HEK293 (cell line): ENCODE data around the gene MEGF8.
A peak's percentile ranks its signal among the peaks of the same experiment; 100 is the strongest.

Experiments used
- BCL6B ChIP-seq: fragments of 450-650 bp; formaldehyde crosslinking; IDR thresholded peaks from 2 replicates; pipeline ENCODE4 v1.5.1; 2017; ENCODE audit warnings: missing biosample characterization, missing genetic modification characterization
- CTCF ChIP-seq: fragments of 450-650 bp; formaldehyde crosslinking; IDR thresholded peaks from 2 replicates; pipeline ENCODE4 v1.5.1; 2016; ENCODE audit warnings: missing biosample characterization, missing genetic modification characterization
- ELK4 ChIP-seq: IDR thresholded peaks from 2 replicates; pipeline ENCODE4 v1.6.1; 2011; ENCODE audit warnings: mild to moderate bottlenecking, low read depth, low read length, borderline replicate concordance
- GLI2 ChIP-seq: fragments of 450-650 bp; formaldehyde crosslinking; IDR thresholded peaks from 2 replicates; pipeline ENCODE4; 2017; ENCODE audit warnings: missing biosample characterization, missing genetic modification characterization, low read depth, borderline replicate concordance
- GLI4 ChIP-seq: fragments of 450-650 bp; formaldehyde crosslinking; IDR thresholded peaks from 2 replicates; pipeline ENCODE4 v1.5.1; 2016; ENCODE audit warnings: missing biosample characterization, missing genetic modification characterization
- IKZF3 ChIP-seq: fragments of 450-650 bp; IDR thresholded peaks from 2 replicates; pipeline ENCODE4 v1.5.0; 2018; ENCODE audit warnings: missing biosample characterization, mild to moderate bottlenecking, missing genetic modification characterization, moderate library complexity
- OSR2 ChIP-seq: fragments of 450-650 bp; formaldehyde crosslinking; IDR thresholded peaks from 2 replicates; pipeline ENCODE4 v1.5.1; 2016; ENCODE audit warnings: missing biosample characterization, missing genetic modification characterization
- OVOL3 ChIP-seq: fragments of 450-650 bp; formaldehyde crosslinking; IDR thresholded peaks from 2 replicates; pipeline ENCODE4 v1.5.1; 2016; ENCODE audit warnings: missing biosample characterization, missing genetic modification characterization
- YY2 ChIP-seq: fragments of 450-650 bp; formaldehyde crosslinking; IDR thresholded peaks from 2 replicates; pipeline ENCODE4 v1.5.1; 2016; ENCODE audit warnings: missing biosample characterization, missing genetic modification characterization
- ZBTB11 ChIP-seq: fragments of 450-650 bp; formaldehyde crosslinking; conservative IDR thresholded peaks from 2 replicates; pipeline ENCODE4 v1.5.1; 2016; ENCODE audit warnings: low read depth, missing biosample characterization, missing genetic modification characterization
- ZBTB49 ChIP-seq: fragments of 450-650 bp; formaldehyde crosslinking; IDR thresholded peaks from 2 replicates; pipeline ENCODE4 v1.5.1; 2016; ENCODE audit warnings: missing biosample characterization, missing genetic modification characterization, low read depth
- ZFP69B ChIP-seq: fragments of 450-650 bp; formaldehyde crosslinking; IDR thresholded peaks from 2 replicates; pipeline ENCODE4 v1.5.1; 2016; ENCODE audit warnings: missing biosample characterization, missing genetic modification characterization
- ZNF133 ChIP-seq: fragments of 450-650 bp; formaldehyde crosslinking; IDR thresholded peaks from 2 replicates; pipeline ENCODE4 v1.5.1; 2016; ENCODE audit warnings: missing biosample characterization, missing genetic modification characterization
- ZNF16 ChIP-seq: fragments of 450-650 bp; formaldehyde crosslinking; IDR thresholded peaks from 2 replicates; pipeline ENCODE4 v1.5.1; 2016; ENCODE audit warnings: low read depth, missing biosample characterization, missing genetic modification characterization
- ZNF175 ChIP-seq: fragments of 450-650 bp; formaldehyde crosslinking; IDR thresholded peaks from 2 replicates; pipeline ENCODE4 v1.5.1; 2016; ENCODE audit warnings: missing biosample characterization, missing genetic modification characterization
- ZNF214 ChIP-seq: fragments of 450-650 bp; formaldehyde crosslinking; IDR thresholded peaks from 2 replicates; pipeline ENCODE4 v1.5.1; 2017; ENCODE audit warnings: missing biosample characterization, mild to moderate bottlenecking, missing genetic modification characterization, borderline replicate concordance
- ZNF274 ChIP-seq, 2 experiments: fragments of 200-500 bp in 1 of 2; fragments of 450-650 bp in 1 of 2; sonication (Bioruptor generic) in 1 of 2; formaldehyde crosslinking in 1 of 2; IDR thresholded peaks; 2 replicates each; pipeline versions ENCODE4 v1.5.1 to v1.6.1; 2014 to 2016; ENCODE audit warnings: borderline replicate concordance in 1 of 2, inconsistent platforms in 1 of 2, low read length in 1 of 2, missing biosample characterization in 1 of 2, missing genetic modification characterization in 1 of 2
- ZNF350 ChIP-seq: fragments of 450-650 bp; formaldehyde crosslinking; IDR thresholded peaks from 2 replicates; pipeline ENCODE4 v1.5.0; 2017; ENCODE audit warnings: missing biosample characterization, mild to moderate bottlenecking, missing genetic modification characterization
- ZNF391 ChIP-seq: fragments of 450-650 bp; formaldehyde crosslinking; IDR thresholded peaks from 2 replicates; pipeline ENCODE4 v1.5.1; 2016; ENCODE audit warnings: low read depth, missing biosample characterization, missing genetic modification characterization, borderline replicate concordance
- ZNF398 ChIP-seq: fragments of 450-650 bp; formaldehyde crosslinking; IDR thresholded peaks from 2 replicates; pipeline ENCODE4 v1.5.1; 2017; ENCODE audit warnings: missing biosample characterization, missing genetic modification characterization
- ZNF404 ChIP-seq: fragments of 450-650 bp; formaldehyde crosslinking; IDR thresholded peaks from 2 replicates; pipeline ENCODE4 v1.5.1; 2017; ENCODE audit warnings: missing biosample characterization, missing genetic modification characterization
- ZNF549 ChIP-seq: fragments of 450-650 bp; IDR thresholded peaks from 2 replicates; pipeline ENCODE4 v1.5.1; 2018; ENCODE audit warnings: missing biosample characterization, missing genetic modification characterization, mild to moderate bottlenecking, inconsistent platforms, moderate library complexity
- ZNF677 ChIP-seq: fragments of 450-650 bp; IDR thresholded peaks from 2 replicates; pipeline ENCODE4 v1.5.0; 2018; ENCODE audit warnings: missing biosample characterization, mild to moderate bottlenecking, missing genetic modification characterization, moderate library complexity
- ZNF701 ChIP-seq: fragments of 450-650 bp; formaldehyde crosslinking; IDR thresholded peaks from 2 replicates; pipeline ENCODE4 v1.5.1; 2016; ENCODE audit warnings: missing biosample characterization, missing genetic modification characterization
- ZNF76 ChIP-seq: fragments of 450-650 bp; formaldehyde crosslinking; IDR thresholded peaks from 2 replicates; pipeline ENCODE4; 2016; ENCODE audit warnings: low read depth, missing biosample characterization, missing genetic modification characterization, borderline replicate concordance
- ZNF777 ChIP-seq: fragments of 450-650 bp; formaldehyde crosslinking; IDR thresholded peaks from 2 replicates; pipeline ENCODE4 v1.5.1; 2017; ENCODE audit warnings: missing biosample characterization, missing genetic modification characterization, borderline replicate concordance
- ZNF785 ChIP-seq: fragments of 450-650 bp; formaldehyde crosslinking; IDR thresholded peaks from 2 replicates; pipeline ENCODE4 v1.5.1; 2016; ENCODE audit warnings: missing biosample characterization, missing genetic modification characterization

MEGF8 gene

GRCh38 chr19:42325308-42325895, at the start of gene MEGF8 (continued):
- TF ChIP-seq IKZF3, result peak; percentile 45; the same call in 1 of the 2 replicates
- TF ChIP-seq OVOL3, result no peak
- TF ChIP-seq ZNF175, result no peak
- TF ChIP-seq ZNF16 (tag by site-specific recombination), result no peak
- no peak for TF ChIP-seq OSR2 (tag by site-specific recombination)
- no peak for TF ChIP-seq BCL6B
- TF ChIP-seq ZNF701 (tag by site-specific recombination), result no peak
- no peak for TF ChIP-seq ZNF549 (tag by site-specific recombination)
- no peak for TF ChIP-seq GLI2
- no peak for TF ChIP-seq ZNF274 (IDR thresholded peaks at IDR 0.05; ENCODE audit: low read length)
- TF ChIP-seq ZNF274 (tag by site-specific recombination; IDR thresholded peaks at IDR 0.05; ENCODE audit: borderline replicate concordance), result no peak
- TF ChIP-seq ZNF350 (tag by site-specific recombination), result no peak
- peak; percentile 99 for TF ChIP-seq ELK4
- no peak for TF ChIP-seq ZNF133 (tag by site-specific recombination)
- peak; percentile 51; the same call in 1 of the 2 replicates for TF ChIP-seq ZNF76 (tag by site-specific recombination)
- TF ChIP-seq ZNF404 (tag by site-specific recombination), result no peak
- TF ChIP-seq ZFP69B (tag by site-specific recombination), result no peak; the same call in none of the 2 replicates
- peak; percentile 96; the same call in 1 of the 2 replicates for TF ChIP-seq CTCF (tag by site-specific recombination)
- no peak for TF ChIP-seq ZNF785
- no peak for TF ChIP-seq ZNF391 (tag by site-specific recombination)
- TF ChIP-seq ZNF398 (tag by site-specific recombination), result peak; percentile 87
- TF ChIP-seq YY2 (tag by site-specific recombination), result peak; percentile 53; the same call in 1 of the 2 replicates
- TF ChIP-seq ZNF214 (tag by site-specific recombination), result no peak
- no peak for TF ChIP-seq GLI4 (tag by site-specific recombination)
- no peak for TF ChIP-seq ZBTB49
- no peak for TF ChIP-seq ZNF677 (tag by site-specific recombination)
- no peak for TF ChIP-seq ZNF777 (tag by site-specific recombination)
- peak; percentile 80 for TF ChIP-seq ZBTB11 (tag by site-specific recombination)
